Neuronal stem cell (in vitro differentiated cells): ENCODE measurements around the gene MEGF8.

Source experiments
- DNase-seq: peaks from one replicate; pipeline ENCODE4 v3.0.0-alpha.2; 2013; ENCODE audit warnings: low spot score
- H2AFZ ChIP-seq: one replicate; pipeline ENCODE4 v1.6.1; 2013; ENCODE audit warnings: mild to moderate bottlenecking, low read length, inconsistent platforms
- H2AK5ac ChIP-seq: 2 replicates; pipeline ENCODE4 v1.6.1; 2013; ENCODE audit warnings: low read depth, mild to moderate bottlenecking, inconsistent platforms, low read length, moderate library complexity, mixed read lengths
- H2BK120ac ChIP-seq: 2 replicates; pipeline ENCODE4 v1.6.1; 2013; ENCODE audit warnings: low read depth, mild to moderate bottlenecking, inconsistent platforms, low read length, moderate library complexity, mixed read lengths
- H2BK12ac ChIP-seq: one replicate; pipeline ENCODE4 v1.6.1; 2013; ENCODE audit warnings: low read length, inconsistent platforms
- H2BK15ac ChIP-seq: 2 replicates; pipeline ENCODE4 v1.6.1; 2013; ENCODE audit warnings: mild to moderate bottlenecking, low read length, inconsistent platforms, mixed read lengths
- H2BK5ac ChIP-seq: one replicate; pipeline ENCODE4 v1.6.1; 2013; ENCODE audit warnings: inconsistent platforms, mild to moderate bottlenecking, low read length, moderate library complexity
- H3K14ac ChIP-seq: one replicate; pipeline ENCODE4 v1.6.1; 2013; ENCODE audit warnings: low read length, inconsistent platforms
- H3K18ac ChIP-seq: 2 replicates; pipeline ENCODE4 v1.6.1; 2013; ENCODE audit warnings: low read length, inconsistent platforms
- H3K23ac ChIP-seq: 2 replicates; pipeline ENCODE4 v1.6.1; 2013; ENCODE audit warnings: low read depth, mild to moderate bottlenecking, mixed read lengths, low read length, inconsistent platforms; ENCODE audit not compliant: poor library complexity
- H3K27ac ChIP-seq: replicated peaks from 3 replicates; pipeline ENCODE4 v1.5.1; 2013; ENCODE audit warnings: low read length, inconsistent platforms
- H3K27me3 ChIP-seq, 3 experiments: 2 replicates each; pipeline ENCODE4 v1.6.1; 2013; ENCODE audit warnings: low read length in 3 of 3, mild to moderate bottlenecking in 2 of 3, inconsistent platforms in 1 of 3, low read depth in 1 of 3, mixed read lengths in 1 of 3, moderate library complexity in 1 of 3; ENCODE audit not compliant: control insufficient read depth in 3 of 3, insufficient read depth in 3 of 3
- H3K36me3 ChIP-seq, 2 donors: replicated peaks in 1 of 2; 2 replicates each; pipeline ENCODE4 v1.6.1; 2013; ENCODE audit warnings: low read length in 2 of 2; ENCODE audit not compliant: control insufficient read depth in 2 of 2, insufficient read depth in 2 of 2
- H3K4ac ChIP-seq: 2 replicates; pipeline ENCODE4 v1.6.1; 2013; ENCODE audit warnings: inconsistent platforms, mild to moderate bottlenecking, low read length, moderate library complexity
- H3K4me1 ChIP-seq, 2 donors: 1 replicate in 1 of 2; 2 replicates in 1 of 2; pipeline ENCODE4 v1.6.1; 2013; ENCODE audit warnings: low read length in 2 of 2, low read depth in 1 of 2; ENCODE audit not compliant: control insufficient read depth in 2 of 2, insufficient read depth in 1 of 2
- H3K4me2 ChIP-seq: one replicate; pipeline ENCODE4 v1.6.1; 2013; ENCODE audit warnings: mild to moderate bottlenecking, low read length, inconsistent platforms; ENCODE audit not compliant: insufficient read depth, poor library complexity, severe bottlenecking
- H3K4me3 ChIP-seq, 2 donors: 2 replicates each; pipeline ENCODE4 v1.5.1; 2013; ENCODE audit warnings: low read length in 2 of 2, mild to moderate bottlenecking in 2 of 2, inconsistent platforms in 1 of 2, moderate library complexity in 1 of 2
- H3K79me1 ChIP-seq: one replicate; pipeline ENCODE4 v1.6.1; 2013; ENCODE audit warnings: low read depth, mild to moderate bottlenecking, inconsistent platforms, low read length, moderate library complexity
- H3K9ac ChIP-seq: one replicate; pipeline ENCODE4 v1.6.1; 2013; ENCODE audit warnings: mild to moderate bottlenecking, low read depth, low read length, inconsistent platforms; ENCODE audit not compliant: poor library complexity
- H3K9me3 ChIP-seq, 2 donors: replicated peaks in 1 of 2; 2 replicates each; pipeline versions ENCODE3 to v1.6.1; 2013; ENCODE audit warnings: low read length in 2 of 2, mild to moderate bottlenecking in 2 of 2, inconsistent platforms in 1 of 2, low read depth in 1 of 2, mixed read lengths in 1 of 2, moderate library complexity in 1 of 2; ENCODE audit not compliant: control insufficient read depth in 2 of 2, insufficient read depth in 1 of 2
- H4K8ac ChIP-seq: one replicate; pipeline ENCODE4 v1.6.1; 2013; ENCODE audit warnings: low read depth, mild to moderate bottlenecking, inconsistent platforms, low read length, moderate library complexity
- H4K91ac ChIP-seq: one replicate; pipeline ENCODE4 v1.6.1; 2013; ENCODE audit warnings: low read length, low read depth, mild to moderate bottlenecking, inconsistent platforms; ENCODE audit not compliant: poor library complexity
- WGBS, 2 donors: extraction: QIAGEN DNeasy Blood & Tissue Kit; methylation state at CpG; one replicate each; pipeline ENCODE4 v1.1.7; 2013; ENCODE audit warnings: missing lambda C conversion rate in 2 of 2, mixed read lengths in 1 of 2; ENCODE audit not compliant: insufficient read length in 2 of 2, insufficient replicate concordance in 1 of 2; ENCODE audit errors: extremely low coverage in 2 of 2; 5-methylcytosine and 5-hydroxymethylcytosine counted together

MEGF8 gene

GRCh38 chr19:42406111-42406510 lies 80.7 kb downstream of the MEGF8 start:
- H4K91ac ChIP-seq, result peak overlapping the region; percentile 9
- no peak overlapping the region for H2BK15ac ChIP-seq
- H3K36me3 ChIP-seq, result peaks cover 16 to 63% of the 10 kb centered on the region in 2 donors
- H3K4me3 ChIP-seq, result no peak overlapping the region
- H3K23ac ChIP-seq, result peak overlapping the region; percentile 5
- H2AK5ac ChIP-seq, result peak overlapping the region; percentile 10
- no peak overlapping the region for H3K4me2 ChIP-seq
- peak overlapping the region; percentile 64 for H3K18ac ChIP-seq
- H3K9me3 ChIP-seq, result no peaks in the 10 kb centered on the region
- no peak overlapping the region for H2BK5ac ChIP-seq
- no peak overlapping the region for H2BK120ac ChIP-seq
- WGBS, 2 donors, result no CpG with 5 or more reads among the region's 11 CpGs
- peak overlapping the region; percentile 94 for H2BK12ac ChIP-seq
- peak overlapping the region; percentile 82 for H4K8ac ChIP-seq
- H3K4me1 ChIP-seq, result peaks cover 7 to 9% of the 10 kb centered on the region in 2 donors
- H3K14ac ChIP-seq, result no peak overlapping the region
- no peak overlapping the region for H3K27ac ChIP-seq
- no peaks in the 10 kb centered on the region for H3K27me3 ChIP-seq
- peaks cover 10% of the 10 kb centered on the region for H3K79me1 ChIP-seq
- no peak overlapping the region for H3K4ac ChIP-seq
- H2AFZ ChIP-seq, result no peak overlapping the region
- no peak for DNase-seq
- peak overlapping the region; percentile 67 for H3K9ac ChIP-seq

- Histone ChIP-seq H3K23ac (peak overlapping the region; percentile 73), H3K36me3 (peaks cover 16 to 70% of the 10 kb centered on the region in 2 donors), H2BK12ac (no peak overlapping the region), H3K27me3 (no peaks in the 10 kb centered on the region), H2BK15ac (no peak overlapping the region), H2BK120ac (peak overlapping the region; percentile 18), H3K9me3 (no peaks in the 10 kb centered on the region), H3K4ac (no peak overlapping the region), H3K27ac (no peak overlapping the region), H3K4me3 (peak overlapping the region in 1 of 2 donors; percentile 55), H3K79me1 (peaks cover 10% of the 10 kb centered on the region), H4K8ac (peak overlapping the region; percentile 43), H3K14ac (peak overlapping the region; percentile 38), H3K4me1 (peaks cover 6 to 8% of the 10 kb centered on the region in 2 donors), H2BK5ac (peak overlapping the region; percentile 82), H2AK5ac (peak overlapping the region; percentile 46), H3K9ac (peak overlapping the region; percentile 44), H2AFZ (no peak overlapping the region), H4K91ac (no peak overlapping the region), H3K18ac (peak overlapping the region; percentile 38), H3K4me2 (no peak overlapping the region)
- DNase-seq, result no peak
- no CpG with 5 or more reads among the region's 30 CpGs for WGBS, 2 donors
These were observed 81.8 kb downstream of the MEGF8 start for GRCh38 chr19:42407085-42407815.

GRCh38 chr19:42407816-42408175 lies 82.4 kb downstream of the MEGF8 start:
- Histone ChIP-seq H4K8ac (no peak overlapping the region), H3K27ac (no peak overlapping the region), H3K36me3 (peaks cover 16 to 71% of the 10 kb centered on the region in 2 donors), H2BK12ac (no peak overlapping the region), H2BK15ac (no peak overlapping the region), H4K91ac (no peak overlapping the region), H3K4me1 (peaks cover under 1 to 6% of the 10 kb centered on the region in 2 donors), H3K18ac (peak overlapping the region; percentile 64), H3K4me3 (no peak overlapping the region), H3K9me3 (no peaks in the 10 kb centered on the region), H3K27me3 (no peaks in the 10 kb centered on the region), H3K4me2 (no peak overlapping the region), H3K23ac (peak overlapping the region; percentile 73), H3K4ac (no peak overlapping the region), H2BK5ac (peak overlapping the region; percentile 82), H2AK5ac (no peak overlapping the region), H3K9ac (no peak overlapping the region), H3K79me1 (peaks cover 10% of the 10 kb centered on the region), H2AFZ (no peak overlapping the region), H2BK120ac (peak overlapping the region; percentile 18), H3K14ac (peak overlapping the region; percentile 38)
- DNase-seq, result no peak
- WGBS, 2 donors, result no CpG with 5 or more reads among the region's 10 CpGs

- Histone ChIP-seq H2BK5ac (no peak overlapping the region), H3K36me3 (peaks cover 15 to 68% of the 10 kb centered on the region in 2 donors)
- WGBS, 2 donors, result no CpG with 5 or more reads among the region's 6 CpGs
These were observed 84.0 kb downstream of the MEGF8 start for GRCh38 chr19:42409477-42409876.

More at GRCh38 chr19:42409477-42409876, 84.0 kb downstream of the MEGF8 start:
- no peak overlapping the region for H2BK12ac ChIP-seq
- H4K91ac ChIP-seq, result no peak overlapping the region
- H2AK5ac ChIP-seq, result no peak overlapping the region
- H3K4me1 ChIP-seq, result peaks cover 0 to 6% of the 10 kb centered on the region in 2 donors
- no peak overlapping the region for H4K8ac ChIP-seq
- no peak overlapping the region for H3K4me2 ChIP-seq
- no peaks in the 10 kb centered on the region for H3K9me3 ChIP-seq
- H3K27ac ChIP-seq, result no peak overlapping the region
- no peaks in the 10 kb centered on the region for H3K27me3 ChIP-seq
- H3K14ac ChIP-seq, result no peak overlapping the region
- no peak for DNase-seq
- no peak overlapping the region for H2BK15ac ChIP-seq
- H2AFZ ChIP-seq, result no peak overlapping the region
- H3K4ac ChIP-seq, result no peak overlapping the region
- H3K18ac ChIP-seq, result peak overlapping the region; percentile 28
- H3K23ac ChIP-seq, result no peak overlapping the region
- no peak overlapping the region for H3K4me3 ChIP-seq
- H3K9ac ChIP-seq, result no peak overlapping the region
- no peak overlapping the region for H2BK120ac ChIP-seq
- peaks cover 10% of the 10 kb centered on the region for H3K79me1 ChIP-seq
